Muscle of arm (tissue), 12 donors: Measurements from ENCODE around the gene OR1J2. TPM values are rescaled to one million over a fixed set of nuclear protein-coding genes. Genes with fewer than 3 reads are reported as not detected.

ENCODE experiments used
- DNase-seq: peaks from one replicate; pipeline ENCODE4 v3.0.0-alpha.2; 2013
- polyA plus RNA-seq, 12 donors: library from polyadenylated mRNA; unstranded; fragments of 120-200 nt; gene quantifications; one replicate each; pipeline ENCODE4 v1.2.1, GENCODE V29; 2013; ENCODE audit not compliant: insufficient read length in 12 of 12

OR1J2 gene
- polyA plus RNA-seq, 12 donors, result not detected

DNA sequence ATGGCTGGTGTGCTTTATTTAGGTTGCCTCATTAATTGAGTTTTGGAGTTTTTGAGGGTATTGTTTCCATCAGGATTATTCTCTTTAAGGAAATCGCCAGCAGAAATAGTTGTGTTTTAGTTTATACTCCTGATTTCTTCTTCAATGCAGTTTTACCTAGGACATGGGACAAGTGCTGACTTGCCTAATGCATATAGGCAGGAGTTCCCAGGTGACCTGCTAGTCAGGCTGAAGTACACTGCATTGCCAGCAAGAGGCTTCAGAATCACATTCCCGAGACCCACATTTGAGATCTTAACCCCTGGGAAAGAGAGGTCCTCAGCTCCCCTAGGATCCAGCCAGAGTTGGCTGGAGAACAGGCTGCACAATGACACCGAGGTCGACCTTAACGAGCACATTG lies 40.8 kb downstream of the OR1J2 start:
- DNase-seq, result no peak

DNA sequence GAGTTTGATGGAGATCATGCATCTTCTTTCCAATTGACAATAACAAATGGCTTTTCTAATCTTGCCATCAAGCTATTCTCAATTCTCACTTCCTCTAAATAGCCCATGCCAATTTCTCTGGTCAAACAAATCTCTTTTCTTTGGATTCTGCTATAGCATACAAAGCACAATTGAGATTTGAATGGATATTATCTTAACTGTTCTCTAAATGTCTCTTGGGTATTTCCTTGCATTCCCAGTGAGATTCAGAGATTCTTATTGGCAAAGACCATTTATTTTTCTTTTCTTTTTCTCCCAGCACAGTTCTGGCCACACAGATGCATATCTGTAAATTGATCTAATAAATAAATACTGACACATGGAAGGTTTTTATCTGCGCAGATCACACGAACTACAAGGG lies 42.2 kb downstream of the OR1J2 start, which contains the start of gene OR1N2:
TSS of gene OR1N2 (plus strand) at position 301 of the 400 bp plus-strand sequence. CDS start 100 bp downstream, outside the sequence.
- no peak for DNase-seq

Other genes with a start within 250 kb of the OR1J2 start
- 10 to 100 TPM in 11 of 12 donors, not detected in 1; 18.7 to 39.9 (median 33.7) TPM for gene RBM18, start 246.0 kb upstream of the OR1J2 start, polyA plus RNA-seq
- 10 to 100 TPM in 11 of 12 donors, not detected in 1; 22.2 to 40.0 (median 29.2) TPM for gene MRRF, start 245.9 kb upstream of the OR1J2 start, polyA plus RNA-seq
- 10 to 100 TPM in 2 of 12 donors, 1 to 10 TPM in 9, not detected in 1; 3.3 to 11.2 (median 4.2) TPM for gene PTGS1, start 139.8 kb upstream of the OR1J2 start, polyA plus RNA-seq
- not detected for gene OR1J1, start 32.9 kb upstream of the OR1J2 start, polyA plus RNA-seq
- not detected for gene OR1J4, start 8.3 kb downstream of the OR1J2 start, polyA plus RNA-seq
- not detected for gene OR1N1, start 16.5 kb downstream of the OR1J2 start, polyA plus RNA-seq
- not detected for gene OR1N2, start 42.3 kb downstream of the OR1J2 start, polyA plus RNA-seq
- under 1 TPM in 10 of 12 donors, not detected in 2; 0.07 to 0.27 (median 0.14) TPM for gene OR1L8, start 72.6 kb downstream of the OR1J2 start, polyA plus RNA-seq
- not detected for gene OR1Q1, start 103.9 kb downstream of the OR1J2 start, polyA plus RNA-seq
- gene OR1B1, start 146.8 kb downstream of the OR1J2 start, polyA plus RNA-seq, result not detected
- not detected for gene OR1L1, start 150.9 kb downstream of the OR1J2 start, polyA plus RNA-seq
- not detected for gene OR1L3, start 164.3 kb downstream of the OR1J2 start, polyA plus RNA-seq
- gene OR1L4, start 213.2 kb downstream of the OR1J2 start, polyA plus RNA-seq, result not detected
- not detected for gene OR1L6, start 231.5 kb downstream of the OR1J2 start, polyA plus RNA-seq